HCT116 (cell line): ENCODE measurements around the gene PNRC1. TPM values are rescaled to one million over a fixed set of nuclear protein-coding genes. Genes with fewer than 3 reads are reported as not detected.
"Not testable (repeated sequence)": the region's sequence is repeated elsewhere in the genome, so short reads cannot be mapped to it uniquely, and the experiment has no call there.

Experiments
- ATAC-seq: fragments of 200-7000 bp; cut with Tn5 transposase; 2 replicates; pipeline ENCODE4 v1.9.1; 2020; ENCODE audit warnings: mild to moderate bottlenecking, moderate library complexity
- BruUV-seq: library from RNA; stranded (reverse); fragments of 400-500 nt; replicated peaks from 2 replicates; lab custom pipeline; 2021; lab: Mats Ljungman, UMichigan
- CTCF ChIA-PET: fragments of 300-600 bp; sonication (Branson Sonifier 250); formaldehyde crosslinking; loops from one replicate; lab custom pipeline; 2021; ENCODE audit warnings: antibody characterized with exemption; lab: Charles Lee
- POLR2A ChIA-PET: fragments of 300-600, 350-600 bp; sonication (Branson Sonifier 250); formaldehyde crosslinking; loops from one replicate; lab custom pipeline; 2021; ENCODE audit warnings: antibody characterized with exemption; lab: Charles Lee
- RAD21 ChIA-PET, 2 experiments: fragments of 300-600 bp; sonication (Branson Sonifier 250); formaldehyde crosslinking; loops; one replicate each; lab custom pipeline; 2023; ENCODE audit warnings: low total read pairs in 2 of 2; ENCODE audit not compliant: uncharacterized antibody in 2 of 2, unreplicated experiment in 2 of 2, low non-redundant PET in 1 of 2; lab: Charles Lee
- DNase-seq: peaks from one replicate; pipeline ENCODE4 v3.0.0-alpha.2; 2010; ENCODE audit warnings: low read depth, low spot score
- H2AFZ ChIP-seq: fragments of 200-600 bp; shearing (Covaris generic), sonication (generic); 2 replicates; pipeline ENCODE4 v1.6.1; 2017; ENCODE audit warnings: low read depth, mixed run types, mixed read lengths, antibody characterized with exemption, low read length; ENCODE audit not compliant: poor library complexity, severe bottlenecking
- H3K27ac ChIP-seq: 2 replicates; pipeline ENCODE4 v1.5.1; 2012; ENCODE audit warnings: low read depth, low read length
- H3K27me3 ChIP-seq: fragments of 200-600 bp; sonication (generic); 2 replicates; pipeline ENCODE4 v1.6.1; 2016; ENCODE audit warnings: mixed run types, low read length, mixed read lengths; ENCODE audit not compliant: insufficient read depth
- H3K36me3 ChIP-seq, 2 experiments: fragments of 200-500 bp in 1 of 2; fragments of 200-600 bp in 1 of 2; sonication (Bioruptor generic) in 1 of 2; sonication (generic) in 1 of 2; 2 replicates each; pipeline versions ENCODE4 v1.5.1 to v1.6.1; 2014 to 2016; ENCODE audit warnings: low read length in 2 of 2, inconsistent platforms in 1 of 2, mixed read lengths in 1 of 2, mixed run types in 1 of 2; ENCODE audit not compliant: insufficient read depth in 2 of 2, control insufficient read depth in 1 of 2
- H3K4me1 ChIP-seq, 2 experiments: fragments of 200-600 bp in 1 of 2; sonication (generic) in 1 of 2; 2 replicates each; pipeline versions ENCODE4 v1.5.1 to v1.6.1; 2012 to 2017; ENCODE audit warnings: low read length in 2 of 2, inconsistent platforms in 1 of 2, mild to moderate bottlenecking in 1 of 2, mixed read lengths in 1 of 2, mixed run types in 1 of 2, moderate library complexity in 1 of 2; ENCODE audit not compliant: insufficient read depth in 2 of 2, control insufficient read depth in 1 of 2
- H3K4me2 ChIP-seq: fragments of 200-600 bp; sonication (generic); 2 replicates; pipeline ENCODE4 v1.6.1; 2017; ENCODE audit warnings: mixed run types, low read length, mixed read lengths
- H3K4me3 ChIP-seq, 2 experiments: fragments of 200-600 bp in 1 of 2; sonication (generic) in 1 of 2; replicated peaks in 1 of 2; 2 replicates each; pipeline ENCODE4 v1.5.1; 2011 to 2016; ENCODE audit warnings: low read length in 2 of 2, control low read depth in 1 of 2, low read depth in 1 of 2, mild to moderate bottlenecking in 1 of 2, mixed read lengths in 1 of 2, mixed run types in 1 of 2
- H3K79me2 ChIP-seq: fragments of 200-600 bp; sonication (generic); 2 replicates; pipeline ENCODE4 v1.6.1; 2017; ENCODE audit warnings: mild to moderate bottlenecking, mixed run types, low read length, moderate library complexity, mixed read lengths; ENCODE audit not compliant: insufficient read depth
- H3K9ac ChIP-seq: fragments of 200-600 bp; sonication (generic); 2 replicates; pipeline ENCODE4 v1.6.1; 2016; ENCODE audit warnings: low read length, mixed read lengths
- H3K9me2 ChIP-seq: fragments of 200-600 bp; sonication (generic), shearing (Covaris generic); 2 replicates; pipeline ENCODE4 v1.6.1; 2017; ENCODE audit warnings: mixed run types, mild to moderate bottlenecking, moderate library complexity; ENCODE audit not compliant: insufficient read depth
- H3K9me3 ChIP-seq, 2 experiments: fragments of 200-500 bp in 1 of 2; fragments of 200-600 bp in 1 of 2; sonication (Bioruptor generic) in 1 of 2; sonication (generic) in 1 of 2; 2 replicates each; pipeline ENCODE4 v1.6.1; 2014 to 2017; ENCODE audit warnings: low read length in 2 of 2, mixed read lengths in 2 of 2, inconsistent platforms in 1 of 2, low read depth in 1 of 2, mild to moderate bottlenecking in 1 of 2, mixed run types in 1 of 2, moderate library complexity in 1 of 2; ENCODE audit not compliant: control insufficient read depth in 1 of 2, insufficient read depth in 1 of 2
- H4K20me1 ChIP-seq: fragments of 200-600 bp; sonication (generic), shearing (Covaris generic); 2 replicates; pipeline ENCODE4 v1.6.1; 2017; ENCODE audit warnings: mixed run types, mild to moderate bottlenecking, moderate library complexity; ENCODE audit not compliant: insufficient read depth
- CBX3 ChIP-seq: IDR thresholded peaks from 2 replicates; pipeline ENCODE4 v1.6.1; 2012; ENCODE audit warnings: low read depth
- CEBPB ChIP-seq: IDR thresholded peaks from 2 replicates; pipeline ENCODE4 v1.6.1; 2012; ENCODE audit warnings: low read depth
- EGR1 ChIP-seq: IDR thresholded peaks from 2 replicates; pipeline ENCODE4 v1.6.1; 2012; ENCODE audit warnings: low read depth
- EZH2 ChIP-seq: fragments of 200-600 bp; sonication (generic); IDR thresholded peaks from 2 replicates; pipeline ENCODE4 v1.6.1; 2017; ENCODE audit warnings: antibody characterized with exemption, mixed run types
- FOSL1 ChIP-seq: IDR thresholded peaks from 2 replicates; pipeline ENCODE4 v1.6.1; 2012; ENCODE audit warnings: low read depth
- SIN3A ChIP-seq: IDR thresholded peaks from 2 replicates; pipeline ENCODE4 v1.6.1; 2012; ENCODE audit warnings: low read depth
- SP1 ChIP-seq: IDR thresholded peaks from 2 replicates; pipeline ENCODE4 v1.6.1; 2012; ENCODE audit warnings: low read depth
- TCF7L2 ChIP-seq: IDR thresholded peaks from 2 replicates; pipeline ENCODE4 v1.7.0; 2011; ENCODE audit warnings: borderline replicate concordance, inconsistent platforms; ENCODE audit not compliant: insufficient read depth, insufficient read length; ENCODE audit errors: extremely low read depth
- ZFX ChIP-seq: fragments of 450-650 bp; IDR thresholded peaks from 2 replicates; pipeline ENCODE4 v1.6.1; 2017
- ZNF274 ChIP-seq: fragments of 200-500 bp; sonication (Bioruptor generic); IDR thresholded peaks from 2 replicates; pipeline ENCODE4 v1.6.1; 2014; ENCODE audit warnings: mild to moderate bottlenecking, low read depth, low read length, inconsistent platforms
- intact Hi-C: fragments of 100-400 bp; cut with micrococcal nuclease; formaldehyde crosslinking; loops from 2 replicates; pipeline ENCODE4 v1.10.0; 2022
- total RNA-seq: library from RNA; stranded (reverse); gene quantifications from one replicate; pipeline ENCODE4 v1.2.1, GENCODE V29; 2021; ENCODE audit not compliant: unreplicated experiment
- TF ChIP-seq, protein P1 (sequence below): IDR thresholded peaks from 2 replicates; pipeline ENCODE4 v1.6.1; 2012; ENCODE audit warnings: low read depth
- TF ChIP-seq, protein P2 (sequence below), 3 experiments: fragments of 200-600 bp in 1 of 3; sonication (generic) in 1 of 3; IDR thresholded peaks in 2 of 3; conservative IDR thresholded peaks in 1 of 3; 2 replicates each; pipeline ENCODE4 v1.5.1; 2012 to 2017; ENCODE audit warnings: low read depth in 2 of 3, low read length in 2 of 3, antibody characterized with exemption in 1 of 3, borderline replicate concordance in 1 of 3, control low read depth in 1 of 3, mild to moderate bottlenecking in 1 of 3, mixed read lengths in 1 of 3, mixed run types in 1 of 3, moderate library complexity in 1 of 3; ENCODE audit not compliant: insufficient read depth in 1 of 3

The PNRC1 gene
- total RNA-seq, 1 experiment from 2014 or later = 66.8 TPM

DNA sequence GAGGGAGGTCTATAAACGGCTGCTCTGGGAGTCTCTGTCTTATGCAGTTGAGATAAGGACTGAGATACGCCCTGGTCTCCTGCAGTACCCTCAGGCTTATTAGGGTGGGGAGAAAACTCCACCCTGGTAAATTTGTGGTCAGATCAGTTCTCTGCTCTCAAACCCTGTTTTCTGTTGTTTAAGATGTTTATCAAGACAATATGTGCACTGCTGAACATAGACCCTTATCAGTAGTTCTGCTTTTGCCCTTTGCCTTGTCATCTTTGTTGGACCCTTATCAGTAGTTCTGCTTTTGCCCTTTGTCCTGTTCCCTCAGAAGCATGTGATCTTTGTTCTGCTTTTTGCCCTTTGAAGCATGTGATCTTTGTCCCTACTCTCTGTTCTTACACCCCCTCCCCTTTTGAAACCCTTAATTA lies 47.7 kb downstream of the PNRC1 start:
- H3K4me1 ChIP-seq, H3K9me2 ChIP-seq, ATAC-seq, H3K36me3 ChIP-seq, H3K4me3 ChIP-seq, H3K27ac ChIP-seq, H3K9me3 ChIP-seq, H4K20me1 ChIP-seq, H3K27me3 ChIP-seq, H3K9ac ChIP-seq, RAD21 ChIA-PET, BruUV-seq, CTCF ChIA-PET, H2AFZ ChIP-seq, POLR2A ChIA-PET, DNase-seq, H3K79me2 ChIP-seq, H3K4me2 ChIP-seq: not testable (repeated sequence)
- intact Hi-C loops = loop anchor here (10.0 kb wide), 1 partner anchor 487 kb away; no protein-coding TSS in a partner anchor

DNA sequence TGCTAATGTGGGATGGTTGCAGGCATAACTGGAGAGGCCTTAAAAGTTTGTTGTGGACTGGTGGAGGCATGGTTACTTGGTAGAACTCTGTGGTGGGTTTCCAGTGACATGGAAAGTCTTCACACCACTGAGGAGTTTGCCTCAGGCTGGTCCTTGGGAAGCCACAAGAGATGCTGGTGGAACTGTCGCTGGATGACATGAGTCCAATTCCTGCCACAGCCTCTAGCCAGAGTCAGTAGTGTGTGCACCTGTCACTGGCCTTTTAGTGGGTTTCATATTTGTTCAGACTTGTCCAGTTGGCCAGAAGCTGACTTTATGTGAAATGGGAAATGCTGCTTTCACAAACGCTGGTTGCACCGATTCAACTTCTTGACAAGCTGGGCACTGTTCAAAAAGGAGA lies 51.0 kb downstream of the PNRC1 start:
- ATAC-seq (no peak), DNase-seq (no peak)
- ChIA-PET RAD21 (no interaction called here), POLR2A (no interaction called here), CTCF (no interaction called here)
- Histone ChIP-seq H3K9me2 (no peaks in the 10 kb centered on the region), H2AFZ (no peak overlapping the region), H3K79me2 (no peaks in the 10 kb centered on the region), H3K9ac (no peak overlapping the region), H3K27ac (no peak overlapping the region), H3K27me3 (no peaks in the 10 kb centered on the region), H3K4me2 (no peak overlapping the region), H3K36me3 (no peaks in the 10 kb centered on the region), H3K4me3 (no peak overlapping the region), H3K9me3 (no peaks in the 10 kb centered on the region), H4K20me1 (no peaks in the 10 kb centered on the region), H3K4me1 (no peaks in the 10 kb centered on the region)
- intact Hi-C loops = no loop called here
- no TSS peak for BruUV-seq
- TF ChIP-seq, protein P1, sequence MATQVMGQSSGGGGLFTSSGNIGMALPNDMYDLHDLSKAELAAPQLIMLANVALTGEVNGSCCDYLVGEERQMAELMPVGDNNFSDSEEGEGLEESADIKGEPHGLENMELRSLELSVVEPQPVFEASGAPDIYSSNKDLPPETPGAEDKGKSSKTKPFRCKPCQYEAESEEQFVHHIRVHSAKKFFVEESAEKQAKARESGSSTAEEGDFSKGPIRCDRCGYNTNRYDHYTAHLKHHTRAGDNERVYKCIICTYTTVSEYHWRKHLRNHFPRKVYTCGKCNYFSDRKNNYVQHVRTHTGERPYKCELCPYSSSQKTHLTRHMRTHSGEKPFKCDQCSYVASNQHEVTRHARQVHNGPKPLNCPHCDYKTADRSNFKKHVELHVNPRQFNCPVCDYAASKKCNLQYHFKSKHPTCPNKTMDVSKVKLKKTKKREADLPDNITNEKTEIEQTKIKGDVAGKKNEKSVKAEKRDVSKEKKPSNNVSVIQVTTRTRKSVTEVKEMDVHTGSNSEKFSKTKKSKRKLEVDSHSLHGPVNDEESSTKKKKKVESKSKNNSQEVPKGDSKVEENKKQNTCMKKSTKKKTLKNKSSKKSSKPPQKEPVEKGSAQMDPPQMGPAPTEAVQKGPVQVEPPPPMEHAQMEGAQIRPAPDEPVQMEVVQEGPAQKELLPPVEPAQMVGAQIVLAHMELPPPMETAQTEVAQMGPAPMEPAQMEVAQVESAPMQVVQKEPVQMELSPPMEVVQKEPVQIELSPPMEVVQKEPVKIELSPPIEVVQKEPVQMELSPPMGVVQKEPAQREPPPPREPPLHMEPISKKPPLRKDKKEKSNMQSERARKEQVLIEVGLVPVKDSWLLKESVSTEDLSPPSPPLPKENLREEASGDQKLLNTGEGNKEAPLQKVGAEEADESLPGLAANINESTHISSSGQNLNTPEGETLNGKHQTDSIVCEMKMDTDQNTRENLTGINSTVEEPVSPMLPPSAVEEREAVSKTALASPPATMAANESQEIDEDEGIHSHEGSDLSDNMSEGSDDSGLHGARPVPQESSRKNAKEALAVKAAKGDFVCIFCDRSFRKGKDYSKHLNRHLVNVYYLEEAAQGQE = no peak
- TF ChIP-seq CEBPB (no peak), SP1 (no peak), ZNF274 (no peak), EZH2 (no peak), FOSL1 (no peak), EGR1 (no peak), ZFX (no peak), SIN3A (no peak), TCF7L2 (no peak), CBX3 (no peak)
- TF ChIP-seq, protein P2, sequence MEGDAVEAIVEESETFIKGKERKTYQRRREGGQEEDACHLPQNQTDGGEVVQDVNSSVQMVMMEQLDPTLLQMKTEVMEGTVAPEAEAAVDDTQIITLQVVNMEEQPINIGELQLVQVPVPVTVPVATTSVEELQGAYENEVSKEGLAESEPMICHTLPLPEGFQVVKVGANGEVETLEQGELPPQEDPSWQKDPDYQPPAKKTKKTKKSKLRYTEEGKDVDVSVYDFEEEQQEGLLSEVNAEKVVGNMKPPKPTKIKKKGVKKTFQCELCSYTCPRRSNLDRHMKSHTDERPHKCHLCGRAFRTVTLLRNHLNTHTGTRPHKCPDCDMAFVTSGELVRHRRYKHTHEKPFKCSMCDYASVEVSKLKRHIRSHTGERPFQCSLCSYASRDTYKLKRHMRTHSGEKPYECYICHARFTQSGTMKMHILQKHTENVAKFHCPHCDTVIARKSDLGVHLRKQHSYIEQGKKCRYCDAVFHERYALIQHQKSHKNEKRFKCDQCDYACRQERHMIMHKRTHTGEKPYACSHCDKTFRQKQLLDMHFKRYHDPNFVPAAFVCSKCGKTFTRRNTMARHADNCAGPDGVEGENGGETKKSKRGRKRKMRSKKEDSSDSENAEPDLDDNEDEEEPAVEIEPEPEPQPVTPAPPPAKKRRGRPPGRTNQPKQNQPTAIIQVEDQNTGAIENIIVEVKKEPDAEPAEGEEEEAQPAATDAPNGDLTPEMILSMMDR (IDR thresholded peaks at IDR 0.05 in 2 of 3, conservative IDR thresholded peaks at IDR 0.05 in 1 of 3; ENCODE audit: borderline replicate concordance in 1 of 3, insufficient read depth in 1 of 3, low read depth in 2 of 3, low read length in 2 of 3) = no peak
